HG03342 (cell line): ENCODE data around the gene SH3GLB2.

Experiments
- ATAC-seq: cut with Tn5 transposase; IDR thresholded peaks from one replicate; pipeline ENCODE4 v1.9.1; 2021; ENCODE audit warnings: mild to moderate bottlenecking, moderate library complexity; ENCODE audit not compliant: unreplicated experiment

SH3GLB2 gene

GRCh38 chr9:129054163-129054851 is 26.2 kb upstream of the SH3GLB2 start:
- ATAC-seq = no peak

GRCh38 chr9:129053020-129053419 is 24.9 kb upstream of the SH3GLB2 start:
- no peak for ATAC-seq

- no peak for ATAC-seq
These were observed 24.5 kb upstream of the SH3GLB2 start for GRCh38 chr9:129052592-129052991.

GRCh38 chr9:129042016-129042415 is 13.9 kb upstream of the SH3GLB2 start:
- no peak for ATAC-seq

GRCh38 chr9:129040113-129040643 is 12.0 kb upstream of the SH3GLB2 start:
- ATAC-seq = no peak

- no peak for ATAC-seq
These were observed 10.2 kb upstream of the SH3GLB2 start for GRCh38 chr9:129038109-129038852.

- no peak for ATAC-seq
These were observed 9.6 kb upstream of the SH3GLB2 start for GRCh38 chr9:129037767-129038098.

- no peak for ATAC-seq
These were observed 9.0 kb upstream of the SH3GLB2 start for GRCh38 chr9:129036923-129037766.

- peak; percentile 97 for ATAC-seq
These were observed 8.3 kb upstream of the SH3GLB2 start, which contains the start of gene MIGA2 for GRCh38 chr9:129036241-129036922. Gene MIGA2 (plus strand): TSS chr9:129036626. CDS start chr9:129040595, 3,969 bp downstream.

GRCh38 chr9:129035838-129036237 is 7.7 kb upstream of the SH3GLB2 start:
- ATAC-seq = peak; percentile 13

GRCh38 chr9:129033216-129033615 is 5.1 kb upstream of the SH3GLB2 start:
- ATAC-seq = no peak

- ATAC-seq = no peak
These were observed 4.5 kb upstream of the SH3GLB2 start for GRCh38 chr9:129032541-129033159.

- no peak for ATAC-seq
These were observed 3.4 kb upstream of the SH3GLB2 start for GRCh38 chr9:129031514-129031913.

- ATAC-seq = no peak
These were observed 2.1 kb upstream of the SH3GLB2 start for GRCh38 chr9:129030191-129030590.

GRCh38 chr9:129027685-129028191 is 393 bp downstream of the SH3GLB2 start:
- ATAC-seq = peak; percentile 49

GRCh38 chr9:129027224-129027684 is 877 bp downstream of the SH3GLB2 start:
- ATAC-seq = peak; percentile 4

GRCh38 chr9:129026442-129027223 is 1.5 kb downstream of the SH3GLB2 start:
- ATAC-seq = no peak

- ATAC-seq = no peak
These were observed 4.3 kb downstream of the SH3GLB2 start for GRCh38 chr9:129023908-129024233.
